Dedifferentiated amniotic fluid mesenchymal stem cell (primary cell): ENCODE results near the gene APOB.

ENCODE experiments used
- DNase-seq: peaks from one replicate; pipeline ENCODE4 v3.0.0-alpha.2; 2016; ENCODE audit errors: extremely low spot score

Gene APOB

DNA sequence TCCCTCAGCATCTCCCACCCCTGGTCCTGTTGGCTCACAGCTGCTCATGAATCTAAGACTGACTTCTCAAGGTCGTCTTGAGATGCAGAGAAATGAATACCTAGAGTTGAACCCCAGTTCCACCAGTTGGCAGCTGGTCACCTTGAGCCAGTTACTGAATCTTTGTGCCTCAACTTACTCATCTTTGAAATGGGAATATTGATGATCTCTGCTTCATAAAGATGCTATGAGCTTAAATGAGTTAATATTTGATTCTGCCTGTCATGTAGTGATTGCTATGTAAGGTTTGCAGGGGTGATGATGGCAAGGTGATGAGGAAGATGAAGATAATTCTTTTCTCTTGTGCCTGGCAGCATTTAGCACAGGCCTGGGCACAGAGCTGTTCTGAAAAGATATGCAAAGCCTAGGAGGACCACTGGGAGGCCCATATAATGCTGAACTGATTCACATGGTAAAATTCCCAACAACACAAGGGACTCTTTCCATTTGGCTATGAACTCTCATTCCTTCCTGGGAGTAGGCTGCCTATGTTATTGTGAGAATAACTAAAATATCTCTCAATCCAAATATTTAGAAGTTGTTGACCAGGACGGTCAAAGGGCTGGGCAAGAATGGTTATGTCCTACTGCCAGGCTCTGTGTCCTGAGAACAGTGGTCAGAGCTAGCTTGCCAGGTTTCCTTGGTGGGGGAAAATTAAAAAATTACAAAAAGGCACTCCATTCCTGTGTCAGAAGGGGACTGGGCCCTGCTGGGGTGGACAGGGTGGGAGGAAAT, 70.9 kb downstream of the APOB start:
- DNase-seq: no peak

DNA sequence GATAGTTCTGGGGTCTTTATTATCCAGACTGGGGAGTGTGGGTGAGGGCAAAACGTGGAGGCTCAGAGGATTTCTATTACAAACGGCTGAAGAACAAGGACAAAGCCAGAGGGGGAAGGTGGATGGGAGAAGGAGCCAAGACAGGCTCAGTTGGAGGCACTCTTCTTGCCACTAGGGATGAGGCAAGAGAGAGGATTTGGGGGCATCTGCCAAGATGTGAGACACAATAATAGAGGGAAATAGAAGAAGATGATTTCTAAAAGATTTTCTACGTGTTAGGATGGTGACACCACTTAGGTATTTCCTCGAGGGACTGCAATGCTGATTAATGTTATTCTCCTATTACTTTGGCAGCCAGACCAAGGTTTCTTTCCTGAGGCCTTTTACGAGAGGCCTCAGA, 71.8 kb downstream of the APOB start:
- no peak for DNase-seq

DNA sequence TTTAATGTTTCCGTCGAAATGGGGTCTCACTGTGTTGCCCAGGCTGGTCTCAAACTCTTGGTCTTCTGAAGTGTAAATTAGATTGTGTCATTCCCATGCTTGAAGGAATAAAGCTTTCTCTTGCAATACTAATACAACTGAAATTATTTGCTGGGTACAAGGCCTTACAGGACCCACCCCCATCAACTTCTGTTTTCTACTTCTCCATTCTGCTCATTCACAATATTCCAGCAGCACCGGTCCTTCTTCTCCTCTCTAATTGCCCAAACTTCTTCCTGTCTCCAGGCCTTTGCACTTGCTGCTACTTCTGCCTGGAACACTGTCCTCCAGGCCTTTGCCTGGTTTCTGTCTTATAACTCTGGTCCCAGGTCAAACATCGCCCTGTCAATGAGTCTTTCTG, 73.8 kb downstream of the APOB start:
- no peak for DNase-seq

GRCh38 chr2:20966061-20966595, 77.7 kb downstream of the APOB start:
- DNase-seq: peak; percentile 56

GRCh38 chr2:20965221-20965620, 78.7 kb downstream of the APOB start:
- no peak for DNase-seq

DNA sequence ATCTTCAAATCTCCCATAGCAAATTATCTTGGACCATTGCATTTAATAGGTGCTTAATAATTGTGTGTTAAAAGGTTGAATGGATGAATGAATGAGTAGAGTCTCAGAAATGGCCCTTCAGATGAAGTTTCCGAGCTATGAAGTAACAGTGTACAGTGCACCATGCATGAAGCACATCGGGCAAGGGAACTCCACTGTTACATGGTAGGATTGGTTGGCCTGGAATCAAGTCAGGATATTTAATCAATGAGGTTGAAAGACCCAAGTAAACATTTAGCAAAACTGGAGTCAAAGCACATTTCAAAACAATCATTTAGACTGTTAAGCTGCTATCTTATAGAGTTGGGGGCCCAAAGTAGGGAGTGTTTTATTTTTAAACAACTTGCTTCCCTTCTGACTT, 80.0 kb downstream of the APOB start:
- DNase-seq: no peak

DNA sequence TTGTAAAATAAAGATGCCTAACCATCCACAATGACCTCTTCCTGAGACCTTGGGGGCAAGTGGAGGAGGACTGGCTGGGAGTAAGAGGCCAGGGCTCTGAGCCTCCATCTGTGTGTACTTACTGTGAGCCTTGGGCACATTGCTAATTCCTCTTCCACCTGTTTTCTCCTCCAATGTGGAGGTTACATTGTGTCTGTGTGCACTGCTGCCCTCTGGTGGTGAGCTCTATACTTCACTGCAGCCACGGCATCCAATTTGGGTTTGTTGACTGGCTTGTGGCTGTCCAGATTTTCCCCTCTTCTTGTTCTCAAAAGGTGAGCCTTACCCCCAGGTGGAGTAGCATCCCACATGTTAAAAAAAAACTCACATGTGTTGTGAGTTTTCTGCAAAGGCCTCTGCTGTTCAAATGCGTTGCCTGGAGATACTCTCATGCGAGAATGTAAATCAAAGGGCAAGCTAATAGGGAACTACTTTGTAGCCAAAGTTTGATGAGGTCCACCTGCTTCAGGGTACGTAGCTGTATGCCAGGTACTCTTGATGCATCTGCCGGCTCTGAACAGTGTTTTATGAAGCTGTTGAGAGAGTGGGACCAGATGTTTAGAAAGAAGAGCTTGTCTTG, 80.8 kb downstream of the APOB start:
- DNase-seq: peak; percentile 38

- DNase-seq: no peak
These were observed 82.0 kb downstream of the APOB start for GRCh38 chr2:20961858-20962257.

- DNase-seq: no peak
These were observed 83.9 kb downstream of the APOB start for GRCh38 chr2:20960003-20960402.

- no peak for DNase-seq
These were observed 84.6 kb downstream of the APOB start for GRCh38 chr2:20959252-20959651.

GRCh38 chr2:20957788-20958525, 85.9 kb downstream of the APOB start:
- DNase-seq: no peak

DNA sequence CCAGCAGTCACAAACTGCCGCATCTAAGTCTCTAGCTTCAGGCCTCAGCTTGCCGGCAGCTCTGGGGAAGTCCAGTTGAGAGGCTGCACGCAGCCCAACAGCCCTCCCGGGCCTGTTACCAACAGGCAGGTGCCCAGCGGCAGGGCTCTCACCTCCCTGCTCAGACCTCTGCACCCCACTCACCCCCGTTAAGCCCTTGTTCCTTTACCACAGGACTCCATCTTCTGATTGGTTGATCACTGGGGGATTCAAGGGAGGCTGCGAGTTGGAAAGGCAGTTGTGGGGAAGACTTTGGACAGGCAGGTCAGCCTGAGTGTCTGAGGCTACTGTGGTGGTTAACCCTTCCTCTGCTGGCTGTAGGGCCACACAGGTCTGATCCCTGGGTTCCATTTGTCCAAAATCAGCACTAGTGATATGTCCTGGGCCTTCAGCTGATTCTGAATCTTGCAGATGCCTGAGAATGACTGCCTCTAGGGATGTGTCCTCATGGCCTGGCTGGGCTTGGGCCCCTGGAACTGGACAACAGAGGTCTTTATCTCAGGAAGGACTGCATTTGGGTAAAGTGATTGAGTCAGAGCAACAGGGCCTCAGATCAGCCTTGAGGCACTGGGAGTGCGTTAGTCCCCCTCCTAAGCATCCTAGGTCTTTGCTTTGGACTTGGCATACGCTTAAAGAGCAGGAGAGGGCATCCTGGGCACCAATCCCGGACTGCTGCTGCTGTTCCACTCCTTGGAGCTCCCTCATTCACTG, 88.4 kb downstream of the APOB start:
- no peak for DNase-seq

- no peak for DNase-seq
These were observed 90.6 kb downstream of the APOB start for GRCh38 chr2:20953146-20953824.
